WERI-Rb-1 (cell line): ENCODE measurements around the gene CCL18.
"Not testable (repeated sequence)": the region's sequence is repeated elsewhere in the genome, so short reads cannot be mapped to it uniquely, and the experiment has no call there.

Experiments
- DNase-seq: peaks from one replicate; pipeline ENCODE4 v3.0.0-alpha.2; 2020
- H3K27ac ChIP-seq: fragments of 250-450 bp; sonication (Bioruptor Pico); 2 replicates; pipeline ENCODE4 v1.5.1; 2020; ENCODE audit warnings: mild to moderate bottlenecking, moderate library complexity
- H3K27me3 ChIP-seq: fragments of 250-450 bp; sonication (Bioruptor Pico); 2 replicates; pipeline ENCODE4 v1.5.1; 2021; ENCODE audit warnings: mild to moderate bottlenecking, low read depth, moderate library complexity; ENCODE audit not compliant: insufficient read depth, severe bottlenecking
- H3K36me3 ChIP-seq: fragments of 250-450 bp; sonication (Bioruptor Pico); 2 replicates; pipeline ENCODE4 v1.5.1; 2020; ENCODE audit warnings: mild to moderate bottlenecking, moderate library complexity
- H3K4me3 ChIP-seq: 2 replicates; pipeline ENCODE4 v1.5.1; 2011; ENCODE audit warnings: low read depth, mild to moderate bottlenecking, control low read depth, low read length
- H3K9me3 ChIP-seq: fragments of 250-450 bp; sonication (Bioruptor Pico); 2 replicates; pipeline ENCODE4 v1.5.1; 2021; ENCODE audit warnings: mild to moderate bottlenecking, moderate library complexity; ENCODE audit not compliant: severe bottlenecking
- CTCF ChIP-seq: IDR thresholded peaks from 2 replicates; pipeline ENCODE4 v1.5.1; 2011; ENCODE audit warnings: low read depth, mild to moderate bottlenecking, control low read depth, inconsistent platforms, low read length

The CCL18 gene

GRCh38 chr17:36088670-36089338 lies 24.7 kb downstream of the CCL18 start:
- Histone ChIP-seq H3K4me3 (no peak overlapping the region), H3K27ac (no peak overlapping the region), H3K27me3 (no peaks in the 10 kb centered on the region), H3K36me3 (no peaks in the 10 kb centered on the region), H3K9me3 (no peaks in the 10 kb centered on the region)
- no peak for DNase-seq
- no peak for TF ChIP-seq CTCF

GRCh38 chr17:36089339-36089865 lies 25.3 kb downstream of the CCL18 start:
- H3K4me3 ChIP-seq, result no peak overlapping the region
- H3K27ac ChIP-seq, result no peak overlapping the region
- no peaks in the 10 kb centered on the region for H3K36me3 ChIP-seq
- TF ChIP-seq CTCF, result no peak
- no peaks in the 10 kb centered on the region for H3K9me3 ChIP-seq
- no peak for DNase-seq
- no peaks in the 10 kb centered on the region for H3K27me3 ChIP-seq

- TF ChIP-seq CTCF, result no peak
- no peaks in the 10 kb centered on the region for H3K27me3 ChIP-seq
- no peak within 1 kb of the TSS for H3K27ac ChIP-seq
- H3K4me3 ChIP-seq, result no peak within 1 kb of the TSS
- no peak for DNase-seq
- H3K9me3 ChIP-seq, result no peaks in the 10 kb centered on the region
- H3K36me3 ChIP-seq, result no peaks in the 10 kb centered on the region
Observed at GRCh38 chr17:36089888-36090836, 26.1 kb downstream of the CCL18 start, which contains the start of gene CCL3. TSS of gene CCL3 (minus strand) at chr17:36090143. CDS start at chr17:36090058, 85 bp downstream.

- H3K9me3 ChIP-seq, result no peaks in the 10 kb centered on the region
- no peak overlapping the region for H3K27ac ChIP-seq
- H3K27me3 ChIP-seq, result no peaks in the 10 kb centered on the region
- no peak for DNase-seq
- no peaks in the 10 kb centered on the region for H3K36me3 ChIP-seq
- no peak overlapping the region for H3K4me3 ChIP-seq
- TF ChIP-seq CTCF, result no peak
Observed at GRCh38 chr17:36092230-36092629, 28.2 kb downstream of the CCL18 start.

- H3K4me3 ChIP-seq, DNase-seq, H3K27me3 ChIP-seq, H3K27ac ChIP-seq, H3K9me3 ChIP-seq, H3K36me3 ChIP-seq: not testable (repeated sequence)
Observed at GRCh38 chr17:36092715-36093114, 28.6 kb downstream of the CCL18 start.

GRCh38 chr17:36094232-36094631 lies 30.2 kb downstream of the CCL18 start:
- H3K36me3 ChIP-seq, result no peaks in the 10 kb centered on the region
- H3K9me3 ChIP-seq, result no peaks in the 10 kb centered on the region
- no peak overlapping the region for H3K4me3 ChIP-seq
- DNase-seq, result no peak
- TF ChIP-seq CTCF, result no peak
- H3K27ac ChIP-seq, result no peak overlapping the region
- H3K27me3 ChIP-seq, result no peaks in the 10 kb centered on the region
